HG02973 (cell line): ENCODE measurements around the gene CHCHD6.

Source experiments
- ATAC-seq: cut with Tn5 transposase; IDR thresholded peaks from one replicate; pipeline ENCODE4 v1.9.1; 2021; ENCODE audit warnings: moderate library complexity; ENCODE audit not compliant: unreplicated experiment

CHCHD6 gene

GRCh38 chr3:126889276-126890201 lies 185.5 kb downstream of the CHCHD6 start:
- no peak for ATAC-seq

GRCh38 chr3:126891141-126891540 lies 187.1 kb downstream of the CHCHD6 start:
- ATAC-seq: no peak

DNA sequence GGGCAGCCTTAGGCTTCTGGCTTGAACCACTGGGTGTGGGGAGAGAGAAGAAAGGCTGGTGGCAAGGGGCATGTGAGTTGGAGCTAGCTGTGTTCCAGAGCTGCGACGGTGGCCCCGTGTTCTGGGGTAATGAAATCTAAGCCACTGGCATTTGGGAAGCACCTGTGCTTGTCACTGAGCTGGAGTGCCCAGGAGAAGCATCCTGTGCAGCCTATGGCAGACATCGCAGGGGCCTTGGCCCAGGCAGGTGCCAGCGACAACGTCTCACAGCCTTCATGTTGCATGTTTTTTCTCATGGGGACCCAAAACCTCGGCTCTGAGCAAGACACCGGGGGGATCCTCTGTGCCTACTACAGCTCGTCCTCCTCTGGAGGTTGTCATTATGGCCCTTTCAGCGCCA lies 187.8 kb downstream of the CHCHD6 start:
- ATAC-seq: no peak

- no peak for ATAC-seq
Observed at GRCh38 chr3:126893651-126894050, 189.6 kb downstream of the CHCHD6 start.

DNA sequence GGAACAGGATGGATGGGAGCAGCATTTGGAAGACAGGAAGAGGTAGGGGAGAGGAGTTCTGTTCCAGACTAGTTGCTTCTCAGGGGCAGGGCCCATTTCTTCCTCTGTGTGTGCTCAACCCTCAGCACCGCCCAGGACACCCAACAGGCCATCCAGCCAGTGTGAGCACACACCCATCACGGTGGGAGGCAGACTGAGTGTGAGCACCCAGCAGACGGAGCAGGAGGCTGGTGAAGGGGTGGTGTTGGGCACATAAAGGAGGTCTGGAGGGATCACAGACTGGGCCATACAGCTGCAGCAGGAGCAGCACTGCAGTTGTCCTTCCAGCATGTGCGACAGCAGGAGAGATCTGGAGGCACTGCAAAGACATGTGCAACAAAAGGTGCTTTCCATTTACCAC lies 190.4 kb downstream of the CHCHD6 start:
- ATAC-seq: no peak

- no peak for ATAC-seq
Observed at GRCh38 chr3:126895178-126896066, 191.4 kb downstream of the CHCHD6 start.

DNA sequence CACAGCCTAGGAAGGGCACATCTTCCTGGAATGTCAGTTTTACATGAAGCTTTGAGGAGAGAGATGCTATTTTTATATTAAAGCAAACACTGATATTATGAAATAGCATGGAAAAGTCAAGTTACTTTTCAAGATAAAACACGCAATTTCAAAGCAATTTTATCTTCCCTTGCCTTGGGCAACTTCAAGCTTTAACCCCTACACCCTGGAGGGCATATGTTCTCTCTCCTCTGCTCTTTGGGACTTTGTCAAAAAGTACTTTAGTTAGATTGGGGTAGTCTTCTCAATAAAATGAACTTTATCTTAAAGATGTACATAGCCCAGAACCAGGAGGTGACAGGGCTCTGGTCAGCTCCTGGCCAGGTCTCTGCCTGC lies 192.0 kb downstream of the CHCHD6 start:
- no peak for ATAC-seq

GRCh38 chr3:126896968-126897367 lies 192.9 kb downstream of the CHCHD6 start:
- ATAC-seq: no peak

DNA sequence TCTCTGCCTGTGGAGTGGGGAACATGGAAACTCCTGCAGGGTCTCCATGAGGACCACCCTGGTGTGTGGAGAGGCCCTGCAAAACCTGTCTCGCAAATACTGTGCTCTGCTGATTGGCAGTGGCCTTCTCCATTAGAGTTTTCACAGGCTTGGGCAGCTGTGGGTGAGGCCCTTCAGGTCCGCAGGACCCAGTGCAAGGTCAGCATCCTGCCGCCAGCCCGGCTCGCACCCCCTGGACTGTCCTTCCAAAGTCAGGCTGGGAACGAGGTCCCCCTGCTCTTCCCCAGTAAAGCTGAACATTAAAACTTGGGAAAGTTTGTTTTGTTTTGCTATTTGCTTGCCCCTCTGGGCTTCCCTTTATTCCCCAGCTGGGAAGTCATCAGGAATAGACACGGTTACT lies 193.9 kb downstream of the CHCHD6 start:
- ATAC-seq: no peak

GRCh38 chr3:126900859-126901540 lies 197.0 kb downstream of the CHCHD6 start:
- no peak for ATAC-seq

- no peak for ATAC-seq
Observed at GRCh38 chr3:126901631-126902030, 197.6 kb downstream of the CHCHD6 start.

GRCh38 chr3:126903521-126903920 lies 199.5 kb downstream of the CHCHD6 start:
- no peak for ATAC-seq

- ATAC-seq: no peak
Observed at GRCh38 chr3:126907557-126907956, 203.5 kb downstream of the CHCHD6 start.

DNA sequence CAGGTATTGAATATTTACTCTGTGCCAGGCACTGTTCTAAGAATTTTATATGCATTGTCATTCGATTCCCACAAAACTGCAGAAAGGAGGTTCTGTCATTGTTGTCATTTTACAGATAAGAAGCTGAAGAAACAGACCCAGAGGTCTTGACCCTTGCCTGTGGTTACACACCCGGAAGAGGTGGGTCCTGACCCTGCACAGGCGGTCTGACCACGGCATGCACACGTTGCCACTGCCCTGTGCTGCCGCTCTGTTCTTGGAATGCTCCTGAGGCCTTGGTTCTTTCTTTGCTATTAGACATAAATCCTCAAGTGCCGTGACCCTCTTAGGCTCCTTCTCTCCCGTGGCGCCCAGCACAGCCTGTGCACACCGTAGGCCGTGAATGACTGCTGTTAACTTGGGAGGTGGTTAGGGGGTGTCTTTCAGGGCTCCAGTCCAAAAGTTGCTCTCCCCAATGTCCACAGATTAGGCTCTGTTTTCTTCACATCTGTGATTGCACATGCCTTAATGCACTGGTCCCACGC lies 204.8 kb downstream of the CHCHD6 start:
- no peak for ATAC-seq

GRCh38 chr3:126910231-126910630 lies 206.2 kb downstream of the CHCHD6 start:
- ATAC-seq: no peak

- ATAC-seq: peak; percentile 94
Observed at GRCh38 chr3:126911162-126912026, 207.4 kb downstream of the CHCHD6 start.

DNA sequence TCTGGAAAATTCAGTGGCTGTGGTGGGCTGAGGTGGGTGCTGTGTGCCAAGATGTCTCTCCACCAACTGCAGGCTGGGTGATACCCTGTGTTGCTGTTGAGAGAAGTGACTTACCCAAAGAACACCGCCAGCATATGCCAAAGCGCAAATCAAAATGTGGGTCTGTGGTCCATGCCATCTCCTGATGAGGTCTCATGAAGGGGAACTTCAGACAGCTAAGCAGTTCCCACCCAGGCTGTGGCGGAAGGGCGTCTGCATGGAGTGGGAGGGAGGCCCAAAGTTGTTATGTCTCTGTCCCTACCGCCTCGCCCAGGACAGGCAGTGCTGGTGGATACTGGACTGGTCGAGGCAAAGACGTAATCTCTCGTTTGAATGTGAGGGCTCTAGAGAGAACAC lies 208.0 kb downstream of the CHCHD6 start:
- ATAC-seq: no peak

- ATAC-seq: no peak
Observed at GRCh38 chr3:126912491-126913195, 208.6 kb downstream of the CHCHD6 start.

- no peak for ATAC-seq
Observed at GRCh38 chr3:126913524-126913923, 209.5 kb downstream of the CHCHD6 start.
